ENCODE data around the gene PCSK7.
"Not testable (repeated sequence)": the region's sequence is repeated elsewhere in the genome, so short reads cannot be mapped to it uniquely, and the experiment has no call there.

The PCSK7 gene

DNA sequence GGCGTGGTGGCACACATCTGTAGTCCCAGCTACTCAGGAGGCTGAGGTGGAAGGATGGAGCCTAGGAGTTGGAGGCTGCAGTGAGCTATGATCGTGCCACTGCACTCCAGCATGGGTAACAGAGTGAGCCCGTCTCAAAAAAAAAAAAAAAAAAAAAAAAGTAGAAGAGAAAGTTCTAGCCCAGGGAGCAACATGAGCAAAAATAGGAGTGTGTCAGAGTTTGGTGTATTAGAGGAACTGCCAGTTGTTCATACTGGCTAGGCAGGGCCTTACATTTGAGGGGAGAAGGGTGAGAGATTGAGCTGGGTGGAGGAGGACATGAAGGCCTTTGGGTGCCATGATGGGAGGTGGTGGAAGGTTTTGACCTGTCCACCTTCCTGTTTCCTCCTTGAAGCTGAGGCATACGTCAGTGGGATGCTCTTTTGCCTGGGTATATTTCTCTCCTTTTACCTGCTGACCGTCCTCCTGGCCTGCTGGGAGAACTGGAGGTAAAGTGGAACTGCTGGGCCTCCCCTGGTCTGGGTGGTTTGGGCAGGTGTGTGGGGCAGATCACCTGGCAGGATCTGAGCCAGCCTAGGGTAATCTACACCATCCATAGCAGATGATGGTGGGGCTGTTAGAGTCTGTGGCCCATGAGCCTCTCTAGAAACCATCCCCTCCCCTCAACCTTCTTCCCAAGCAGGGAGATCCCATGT, 46.0 kb downstream of the PCSK7 start:
- H3K4me3 ChIP-seq (ENCODE audit: insufficient read depth, low read length, poor library complexity, severe bottlenecking): no peak overlapping the region
- 0 out of 2 replicates have a peak overlapping the region, but pooled peaks have one; percentile 18 for H3K27ac ChIP-seq (ENCODE audit: low read depth, low read length)
- no peaks in the 10 kb centered on the region for H3K9me3 ChIP-seq (ENCODE audit: insufficient read depth, low read length)
- TF ChIP-seq, protein P1, sequence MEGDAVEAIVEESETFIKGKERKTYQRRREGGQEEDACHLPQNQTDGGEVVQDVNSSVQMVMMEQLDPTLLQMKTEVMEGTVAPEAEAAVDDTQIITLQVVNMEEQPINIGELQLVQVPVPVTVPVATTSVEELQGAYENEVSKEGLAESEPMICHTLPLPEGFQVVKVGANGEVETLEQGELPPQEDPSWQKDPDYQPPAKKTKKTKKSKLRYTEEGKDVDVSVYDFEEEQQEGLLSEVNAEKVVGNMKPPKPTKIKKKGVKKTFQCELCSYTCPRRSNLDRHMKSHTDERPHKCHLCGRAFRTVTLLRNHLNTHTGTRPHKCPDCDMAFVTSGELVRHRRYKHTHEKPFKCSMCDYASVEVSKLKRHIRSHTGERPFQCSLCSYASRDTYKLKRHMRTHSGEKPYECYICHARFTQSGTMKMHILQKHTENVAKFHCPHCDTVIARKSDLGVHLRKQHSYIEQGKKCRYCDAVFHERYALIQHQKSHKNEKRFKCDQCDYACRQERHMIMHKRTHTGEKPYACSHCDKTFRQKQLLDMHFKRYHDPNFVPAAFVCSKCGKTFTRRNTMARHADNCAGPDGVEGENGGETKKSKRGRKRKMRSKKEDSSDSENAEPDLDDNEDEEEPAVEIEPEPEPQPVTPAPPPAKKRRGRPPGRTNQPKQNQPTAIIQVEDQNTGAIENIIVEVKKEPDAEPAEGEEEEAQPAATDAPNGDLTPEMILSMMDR (IDR thresholded peaks at IDR 0.05; ENCODE audit: insufficient read depth, low read length, poor library complexity, severe bottlenecking): no peak
- no peak for TF ChIP-seq EZH2phosphoT487 (conservative IDR thresholded peaks at IDR 0.05; ENCODE audit: low read length)
- H3K4me2 ChIP-seq (ENCODE audit: low read depth, low read length, poor library complexity, severe bottlenecking): no peak overlapping the region
- H3K9me2 ChIP-seq (replicated peaks; ENCODE audit: insufficient read depth, low read length): no peaks in the 10 kb centered on the region
- no peaks in the 10 kb centered on the region for H3K27me3 ChIP-seq (ENCODE audit: low read length)
- H2AFZ ChIP-seq (ENCODE audit: low read depth, low read length, severe bottlenecking): no peak overlapping the region
- H4K20me1 ChIP-seq (ENCODE audit: low read depth, low read length): no peaks in the 10 kb centered on the region
- no peaks in the 10 kb centered on the region for H3K79me2 ChIP-seq (ENCODE audit: insufficient read depth, low read length)
- no peaks in the 10 kb centered on the region; the same call in 1 of the 2 replicates for H3F3A ChIP-seq (ENCODE audit: insufficient read depth)
- 0 out of 2 replicates have a peak overlapping the region, but pooled peaks have one; percentile 3 for H3K9ac ChIP-seq (ENCODE audit: low read length)
- H3K36me3 ChIP-seq (ENCODE audit: low read length): no peaks in the 10 kb centered on the region

DNA sequence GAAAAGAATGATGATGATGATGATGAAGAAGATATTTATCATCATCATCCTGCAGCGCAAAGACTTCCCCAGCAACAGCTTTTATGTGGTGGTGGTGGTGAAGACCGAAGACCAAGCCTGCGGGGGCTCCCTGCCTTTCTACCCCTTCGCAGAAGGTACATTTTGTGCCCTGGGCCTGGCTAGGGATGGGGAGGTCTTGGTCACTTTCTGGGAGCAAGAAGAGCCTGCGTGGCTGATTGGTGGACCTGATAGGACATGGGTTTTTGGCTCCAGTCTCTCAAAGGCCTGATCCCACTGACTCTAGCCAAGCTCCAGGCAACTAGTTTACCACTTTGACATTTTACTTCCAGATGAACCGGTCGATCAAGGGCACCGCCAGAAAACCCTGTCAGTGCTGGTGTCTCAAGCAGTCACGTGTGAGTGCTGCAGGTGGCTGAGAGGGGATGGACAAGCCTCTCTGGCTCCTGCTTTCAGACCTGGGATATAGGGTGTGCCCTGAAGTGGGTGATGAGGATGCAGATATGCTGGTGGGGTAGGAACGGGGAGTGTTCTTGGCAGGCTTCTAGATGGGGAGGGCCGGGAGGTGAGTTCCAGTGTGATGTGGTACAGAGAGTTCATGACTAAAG, 48.0 kb downstream of the PCSK7 start:
- H3K9me2 ChIP-seq (replicated peaks; ENCODE audit: insufficient read depth, low read length): no peaks in the 10 kb centered on the region

DNA sequence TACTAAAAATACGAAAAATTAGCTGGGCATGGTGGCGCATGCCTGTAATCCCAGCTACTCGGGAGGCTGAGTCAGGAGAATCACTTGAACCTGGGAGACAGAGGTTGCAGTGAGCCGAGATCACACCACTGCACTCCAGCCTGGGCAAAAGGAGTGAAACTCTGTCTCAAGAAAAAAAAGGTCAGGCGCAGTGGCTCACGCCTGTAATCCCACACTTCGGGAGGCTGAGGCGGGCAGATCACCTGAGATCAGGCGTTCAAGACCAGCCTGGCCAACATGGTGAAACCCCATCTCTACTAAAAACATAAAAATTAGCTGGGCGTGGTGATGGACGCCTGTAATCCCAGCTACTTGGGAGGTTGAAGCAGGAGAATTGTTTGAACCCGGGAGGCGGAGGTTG, 48.7 kb downstream of the PCSK7 start:
- not testable (repeated sequence) for H3K9me2 ChIP-seq (replicated peaks; ENCODE audit: insufficient read depth, low read length); H3K4me3 ChIP-seq (ENCODE audit: insufficient read depth, low read length, poor library complexity, severe bottlenecking); H3K27ac ChIP-seq (ENCODE audit: low read depth, low read length)

More for the DNA sequence above, 48.0 kb downstream of the PCSK7 start:
- Histone ChIP-seq H3K36me3 (ENCODE audit: low read length) (no peaks in the 10 kb centered on the region), H3K4me2 (ENCODE audit: low read depth, low read length, poor library complexity, severe bottlenecking) (no peak overlapping the region), H3K4me3 (ENCODE audit: insufficient read depth, low read length, poor library complexity, severe bottlenecking) (no peak overlapping the region), H3K27ac (ENCODE audit: low read depth, low read length) (no peak overlapping the region), H3K27me3 (ENCODE audit: low read length) (no peaks in the 10 kb centered on the region), H2AFZ (ENCODE audit: low read depth, low read length, severe bottlenecking) (no peak overlapping the region), H3K9me3 (ENCODE audit: insufficient read depth, low read length) (no peaks in the 10 kb centered on the region), H3K9ac (ENCODE audit: low read length) (no peak overlapping the region), H3F3A (ENCODE audit: insufficient read depth) (no peaks in the 10 kb centered on the region; the same call in 1 of the 2 replicates), H4K20me1 (ENCODE audit: low read depth, low read length) (no peaks in the 10 kb centered on the region), H3K79me2 (ENCODE audit: insufficient read depth, low read length) (no peaks in the 10 kb centered on the region)
- TF ChIP-seq, protein P1 (IDR thresholded peaks at IDR 0.05; ENCODE audit: insufficient read depth, low read length, poor library complexity, severe bottlenecking): no peak
- TF ChIP-seq EZH2phosphoT487 (conservative IDR thresholded peaks at IDR 0.05; ENCODE audit: low read length): no peak

GRCh38 chr11:117182551-117182935, 49.3 kb downstream of the PCSK7 start:
- Histone ChIP-seq H3K4me3 (ENCODE audit: insufficient read depth, low read length, poor library complexity, severe bottlenecking) (no peak overlapping the region), H2AFZ (ENCODE audit: low read depth, low read length, severe bottlenecking) (no peak overlapping the region), H3K27me3 (ENCODE audit: low read length) (no peaks in the 10 kb centered on the region), H3K4me2 (ENCODE audit: low read depth, low read length, poor library complexity, severe bottlenecking) (no peak overlapping the region), H3K36me3 (ENCODE audit: low read length) (no peaks in the 10 kb centered on the region), H3K9me3 (ENCODE audit: insufficient read depth, low read length) (no peaks in the 10 kb centered on the region), H3F3A (ENCODE audit: insufficient read depth) (peaks cover 3% of the 10 kb centered on the region), H3K27ac (ENCODE audit: low read depth, low read length) (no peak overlapping the region), H3K9me2 (replicated peaks; ENCODE audit: insufficient read depth, low read length) (no peaks in the 10 kb centered on the region), H4K20me1 (ENCODE audit: low read depth, low read length) (no peaks in the 10 kb centered on the region), H3K9ac (ENCODE audit: low read length) (no peak overlapping the region), H3K79me2 (ENCODE audit: insufficient read depth, low read length) (no peaks in the 10 kb centered on the region)
- TF ChIP-seq, protein P1 (IDR thresholded peaks at IDR 0.05; ENCODE audit: insufficient read depth, low read length, poor library complexity, severe bottlenecking): no peak
- TF ChIP-seq EZH2phosphoT487 (conservative IDR thresholded peaks at IDR 0.05; ENCODE audit: low read length): no peak

More for the DNA sequence above, 48.7 kb downstream of the PCSK7 start:
- not testable (repeated sequence) for H4K20me1 ChIP-seq (ENCODE audit: low read depth, low read length); H3K27me3 ChIP-seq (ENCODE audit: low read length); H3K36me3 ChIP-seq (ENCODE audit: low read length); H2AFZ ChIP-seq (ENCODE audit: low read depth, low read length, severe bottlenecking); H3K9me3 ChIP-seq (ENCODE audit: insufficient read depth, low read length); H3K4me2 ChIP-seq (ENCODE audit: low read depth, low read length, poor library complexity, severe bottlenecking); H3F3A ChIP-seq (ENCODE audit: insufficient read depth); H3K79me2 ChIP-seq (ENCODE audit: insufficient read depth, low read length); H3K9ac ChIP-seq (ENCODE audit: low read length)
